HEK293 (cell line): Measurements from ENCODE around the gene USP17L29.
"Not testable (repeated sequence)": the region's sequence is repeated elsewhere in the genome, so short reads cannot be mapped to it uniquely, and the experiment has no call there.

Experiments used
- CTCF ChIA-PET: fragments of 350-600 bp; formaldehyde crosslinking; extraction: SDS; loops from one replicate; lab custom pipeline; 2021; ENCODE audit warnings: antibody characterized with exemption; lab: Yijun Ruan, JAX
- POLR2A ChIA-PET: fragments of 300-600 bp; formaldehyde crosslinking; extraction: SDS; loops from one replicate; lab custom pipeline; 2020; ENCODE audit warnings: antibody characterized with exemption, inconsistent platforms; lab: Yijun Ruan, JAX
- H3K27ac ChIP-seq: fragments of 200-500 bp; sonication (Bioruptor generic); 2 replicates; pipeline ENCODE4 v1.5.1; 2014; ENCODE audit warnings: low read depth, low read length, control low read depth, inconsistent platforms; ENCODE audit errors: extremely low read depth
- H3K36me3 ChIP-seq, 2 experiments: fragments of 200-500 bp in 1 of 2; sonication (Bioruptor generic) in 1 of 2; 1 replicate in 1 of 2; 2 replicates in 1 of 2; pipeline ENCODE4 v1.5.1; 2014 to 2017; ENCODE audit warnings: inconsistent platforms in 2 of 2, low read length in 2 of 2; ENCODE audit not compliant: control insufficient read depth in 2 of 2, insufficient read depth in 1 of 2
- H3K4me1 ChIP-seq: fragments of 200-500 bp; sonication (Bioruptor generic); 2 replicates; pipeline ENCODE4 v1.5.1; 2014; ENCODE audit warnings: mild to moderate bottlenecking, low read length, inconsistent platforms; ENCODE audit not compliant: control insufficient read depth, insufficient read depth
- H3K4me3 ChIP-seq: 2 replicates; pipeline ENCODE4 v1.5.1; 2011; ENCODE audit warnings: low read depth, mild to moderate bottlenecking, control low read depth, low read length, moderate library complexity
- H3K9me3 ChIP-seq: fragments of 200-500 bp; sonication (Bioruptor generic); 2 replicates; pipeline ENCODE4 v1.5.1; 2014; ENCODE audit warnings: low read depth, low read length, inconsistent platforms; ENCODE audit not compliant: control insufficient read depth, insufficient read depth
- BCL6B ChIP-seq: fragments of 450-650 bp; formaldehyde crosslinking; IDR thresholded peaks from 2 replicates; pipeline ENCODE4 v1.5.1; 2017; ENCODE audit warnings: missing biosample characterization, missing genetic modification characterization
- FEZF1 ChIP-seq: fragments of 450-650 bp; formaldehyde crosslinking; IDR thresholded peaks from 2 replicates; pipeline ENCODE4 v1.5.1; 2016; ENCODE audit warnings: missing biosample characterization, missing genetic modification characterization
- GLIS2 ChIP-seq: fragments of 450-650 bp; formaldehyde crosslinking; IDR thresholded peaks from 2 replicates; pipeline ENCODE4 v1.5.1; 2016; ENCODE audit warnings: missing biosample characterization, missing genetic modification characterization
- PRDM6 ChIP-seq: fragments of 450-650 bp; formaldehyde crosslinking; IDR thresholded peaks from 2 replicates; pipeline ENCODE4 v1.5.1; 2017; ENCODE audit warnings: missing biosample characterization, missing genetic modification characterization
- REST ChIP-seq: fragments of 450-650 bp; formaldehyde crosslinking; IDR thresholded peaks from 2 replicates; pipeline ENCODE4 v1.5.1; 2016; ENCODE audit warnings: missing biosample characterization, missing genetic modification characterization
- ZBTB44 ChIP-seq: fragments of 450-650 bp; IDR thresholded peaks from 2 replicates; pipeline ENCODE4 v1.5.1; 2018; ENCODE audit warnings: missing biosample characterization, mild to moderate bottlenecking, missing genetic modification characterization
- ZFP3 ChIP-seq: fragments of 450-650 bp; formaldehyde crosslinking; IDR thresholded peaks from 2 replicates; pipeline ENCODE4 v1.5.1; 2016; ENCODE audit warnings: low read depth, missing biosample characterization, missing genetic modification characterization
- ZNF132 ChIP-seq: fragments of 450-650 bp; formaldehyde crosslinking; IDR thresholded peaks from 2 replicates; pipeline ENCODE4 v1.5.1; 2017; ENCODE audit warnings: missing biosample characterization, missing genetic modification characterization, borderline replicate concordance
- ZNF133 ChIP-seq: fragments of 450-650 bp; formaldehyde crosslinking; IDR thresholded peaks from 2 replicates; pipeline ENCODE4 v1.5.1; 2016; ENCODE audit warnings: missing biosample characterization, missing genetic modification characterization
- ZNF202 ChIP-seq: fragments of 450-650 bp; formaldehyde crosslinking; IDR thresholded peaks from 2 replicates; pipeline ENCODE4 v1.5.1; 2016; ENCODE audit warnings: missing biosample characterization, missing genetic modification characterization, borderline replicate concordance
- ZNF214 ChIP-seq: fragments of 450-650 bp; formaldehyde crosslinking; IDR thresholded peaks from 2 replicates; pipeline ENCODE4 v1.5.1; 2017; ENCODE audit warnings: missing biosample characterization, mild to moderate bottlenecking, missing genetic modification characterization, borderline replicate concordance
- ZNF221 ChIP-seq: fragments of 450-650 bp; formaldehyde crosslinking; IDR thresholded peaks from 2 replicates; pipeline ENCODE4 v1.5.1; 2017; ENCODE audit warnings: missing biosample characterization, missing genetic modification characterization, borderline replicate concordance
- ZNF639 ChIP-seq: fragments of 450-650 bp; formaldehyde crosslinking; IDR thresholded peaks from 2 replicates; pipeline ENCODE4 v1.5.1; 2016; ENCODE audit warnings: missing biosample characterization, missing genetic modification characterization
- ZNF654 ChIP-seq: fragments of 450-650 bp; formaldehyde crosslinking; IDR thresholded peaks from 2 replicates; pipeline ENCODE4 v1.5.1; 2016; ENCODE audit warnings: low read depth, missing biosample characterization, missing genetic modification characterization
- ZNF658 ChIP-seq: fragments of 450-650 bp; formaldehyde crosslinking; IDR thresholded peaks from 2 replicates; pipeline ENCODE4; 2016; ENCODE audit warnings: missing biosample characterization, missing genetic modification characterization
- ZNF837 ChIP-seq: fragments of 450-650 bp; formaldehyde crosslinking; IDR thresholded peaks from 2 replicates; pipeline ENCODE4 v1.5.1; 2016; ENCODE audit warnings: missing biosample characterization, missing genetic modification characterization

Gene USP17L29

GRCh38 chr4:9381012-9381534 is 27.6 kb downstream of the USP17L29 start:
- CTCF ChIA-PET, H3K4me1 ChIP-seq, H3K36me3 ChIP-seq, H3K9me3 ChIP-seq, POLR2A ChIA-PET, H3K27ac ChIP-seq: not testable (repeated sequence)
- peak overlapping the region; percentile 38 for H3K4me3 ChIP-seq
- peak; percentile 39 for TF ChIP-seq ZNF654 (tag by site-specific recombination)

- Histone ChIP-seq H3K36me3 (no peaks in the 10 kb centered on the region), H3K27ac (no peak overlapping the region), H3K4me1 (no peaks in the 10 kb centered on the region), H3K9me3 (no peaks in the 10 kb centered on the region), H3K4me3 (no peak overlapping the region)
- POLR2A ChIA-PET = no interaction called here
- TF ChIP-seq ZNF132 (tag by site-specific recombination) (no peak), ZNF214 (tag by site-specific recombination) (no peak), ZFP3 (tag by site-specific recombination) (no peak), BCL6B (tag by site-specific recombination) (no peak), ZNF221 (tag by site-specific recombination) (no peak), GLIS2 (no peak), PRDM6 (tag by site-specific recombination) (no peak), ZNF658 (tag by site-specific recombination) (no peak), ZBTB44 (tag by site-specific recombination) (no peak), ZNF837 (tag by site-specific recombination) (no peak), ZNF133 (tag by site-specific recombination) (no peak), FEZF1 (tag by site-specific recombination) (no peak), REST (no peak), ZNF202 (tag by site-specific recombination) (no peak), ZNF639 (tag by site-specific recombination) (no peak)
- CTCF ChIA-PET = no interaction called here
Measured at GRCh38 chr4:9384126-9384525, 30.7 kb downstream of the USP17L29 start.

- CTCF ChIA-PET = not testable (repeated sequence)
Measured at GRCh38 chr4:9389001-9389400, 35.6 kb downstream of the USP17L29 start.

More at GRCh38 chr4:9389001-9389400, 35.6 kb downstream of the USP17L29 start:
- H3K27ac ChIP-seq, H3K4me3 ChIP-seq, H3K4me1 ChIP-seq, POLR2A ChIA-PET, H3K36me3 ChIP-seq, H3K9me3 ChIP-seq: not testable (repeated sequence)
